T-cell (primary cell): ENCODE measurements around the gene CAMKK1. TPM values are rescaled to one million over a fixed set of nuclear protein-coding genes. Genes with fewer than 3 reads are reported as not detected.

Experiments used
- ATAC-seq, 4 experiments: fragments of 200-7000 bp in 3 of 4; fragments of 150-1000 bp in 1 of 4; cut with Tn5 transposase; replicated peaks in 1 of 4; 1 replicate in 3 of 4; 2 replicates in 1 of 4; pipeline ENCODE4 v1.10.0; 2021; ENCODE audit warnings: moderate library complexity in 3 of 4, mild to moderate bottlenecking in 2 of 4, moderate number of reproducible peaks in 1 of 4
- CTCF ChIA-PET, 2 donors: fragments of 300-600 bp; sonication (Branson Sonifier 250); formaldehyde crosslinking; loops; one replicate each; lab custom pipeline; 2022; ENCODE audit warnings: antibody characterized with exemption in 2 of 2; lab: Charles Lee
- POLR2A ChIA-PET, 2 donors: fragments of 300-600 bp; sonication (Branson Sonifier 250); formaldehyde crosslinking; loops; one replicate each; lab custom pipeline; 2022; ENCODE audit warnings: antibody characterized with exemption in 2 of 2; lab: Charles Lee
- DNase-seq, 35 experiments: peaks; one replicate each; pipeline versions ENCODE4 v3.0.0 to v3.0.0-alpha.2; 2013 to 2023
- H3K27ac ChIP-seq: one replicate; pipeline ENCODE4 v1.5.1; 2013; ENCODE audit warnings: low read length
- H3K27me3 ChIP-seq, 2 experiments: replicated peaks in 1 of 2; 1 replicate in 1 of 2; 2 replicates in 1 of 2; pipeline versions ENCODE4 v1.6.1 to v1.7.0; 2013; ENCODE audit warnings: low read length in 1 of 2, mixed read lengths in 1 of 2; ENCODE audit not compliant: control insufficient read depth in 2 of 2, insufficient read depth in 2 of 2; ENCODE audit errors: extremely low read depth in 1 of 2
- H3K36me3 ChIP-seq, 2 donors: 1 replicate in 1 of 2; 2 replicates in 1 of 2; pipeline versions ENCODE4 v1.6.1 to v1.7.0; 2013; ENCODE audit warnings: low read length in 1 of 2; ENCODE audit not compliant: control insufficient read depth in 2 of 2, insufficient read depth in 1 of 2; ENCODE audit errors: extremely low read depth in 1 of 2
- H3K4me1 ChIP-seq, 2 experiments: 1 replicate in 1 of 2; 2 replicates in 1 of 2; pipeline versions ENCODE4 v1.6.1 to v1.7.0; 2013; ENCODE audit warnings: low read length in 2 of 2, mixed read lengths in 1 of 2; ENCODE audit not compliant: insufficient read depth in 2 of 2, control insufficient read depth in 1 of 2; ENCODE audit errors: extremely low read depth in 1 of 2
- H3K4me3 ChIP-seq, 2 donors: 1 replicate in 1 of 2; 2 replicates in 1 of 2; pipeline versions ENCODE4 v1.5.1 to v1.7.0; 2013; ENCODE audit warnings: mild to moderate bottlenecking in 2 of 2, low read length in 1 of 2, moderate library complexity in 1 of 2; ENCODE audit not compliant: control insufficient read depth in 1 of 2; ENCODE audit errors: extremely low read depth in 1 of 2
- H3K9me3 ChIP-seq: 2 replicates; pipeline ENCODE4 v1.7.0; 2013
- H3K27ac Mint-ChIP-seq, 2 donors: one replicate each; pipeline ENCODE4 v1.8.0; 2020 to 2021; ENCODE audit warnings: mild to moderate bottlenecking in 2 of 2, mixed read lengths in 2 of 2
- H3K27me3 Mint-ChIP-seq, 2 donors: one replicate each; pipeline ENCODE4 v1.8.0; 2021 to 2022; ENCODE audit warnings: mixed read lengths in 2 of 2
- H3K36me3 Mint-ChIP-seq: one replicate; pipeline ENCODE4 v1.8.0; 2021; ENCODE audit warnings: mixed read lengths
- H3K4me1 Mint-ChIP-seq, 3 donors: one replicate each; pipeline ENCODE4 v1.8.0; 2020 to 2022; ENCODE audit warnings: mixed read lengths in 3 of 3, mild to moderate bottlenecking in 1 of 3
- H3K4me3 Mint-ChIP-seq, 3 donors: one replicate each; pipeline ENCODE4 v1.8.0; 2020 to 2022; ENCODE audit warnings: mild to moderate bottlenecking in 3 of 3, mixed read lengths in 3 of 3, moderate library complexity in 3 of 3
- H3K9me3 Mint-ChIP-seq, 3 donors: one replicate each; pipeline ENCODE4 v1.8.0; 2020 to 2022; ENCODE audit warnings: mixed read lengths in 3 of 3
- WGBS: methylation state at CpG from one replicate; pipeline ENCODE4 v1.1.5; 2013; ENCODE audit warnings: missing lambda C conversion rate; ENCODE audit not compliant: insufficient coverage; 5-methylcytosine and 5-hydroxymethylcytosine counted together
- total RNA-seq, 35 experiments: library from RNA in 6 of 35; stranded (reverse) in 6 of 35; fragments of 120-200 nt in 1 of 35; gene quantifications; one replicate each; pipeline versions ENCODE4 v1.2.1 to v1.2.4 and lab custom pipeline; 2013 to 2026

Gene CAMKK1
- total RNA-seq (10 to 100 TPM in 1 of 5 donors, 1 to 10 TPM in 4; 5.3 to 11.0 (median 6.0) TPM), total RNA-seq (lab: John Stamatoyannopoulos, UW) (6.7 to 21.1 (median 12.5) reads per million in 29 experiments)
- 3.2 TPM for total RNA-seq (2013)

- H3K4me3 ChIP-seq, result peak within 1 kb of the TSS; percentile 26 to 56
- Mint-ChIP-seq H3K4me1 (peaks cover 31 to 37% (median 33%) of the 10 kb centered on the region in 3 donors), H3K27me3 (no peaks in the 10 kb centered on the region), H3K27ac (peak within 1 kb of the TSS; percentile 83 to 89), H3K4me3 (peak within 1 kb of the TSS; percentile 71 to 84 (median 81)), H3K36me3 (no peaks in the 10 kb centered on the region), H3K9me3 (no peaks in the 10 kb centered on the region)
- ChIA-PET POLR2A (interaction anchor here in 1 of 2 donors (0.6 kb wide), 1 partner anchor 29 kb away, joined by 7 read pairs; no protein-coding TSS in a partner anchor), CTCF (interaction anchor here (0.6 kb wide), 2 partner anchors 52 to 73 kb away, joined by 3 to 7 read pairs; no protein-coding TSS in a partner anchor)
- DNase-seq, result peak; percentile 53 to 92 (median 77)
- H3K4me1 ChIP-seq, result peaks cover 8 to 33% of the 10 kb centered on the region in 2 experiments
- 2% methylated on average over 68 of the region's 75 CpGs for WGBS
- peak; percentile 80 to 88 (median 87) for ATAC-seq
- no peaks in the 10 kb centered on the region for H3K27me3 ChIP-seq
- no peaks in the 10 kb centered on the region for H3K9me3 ChIP-seq
- H3K27ac ChIP-seq, result peak within 1 kb of the TSS; percentile 55
- H3K36me3 ChIP-seq, result no peaks in the 10 kb centered on the region
Observed at GRCh38 chr17:3893003-3893719, at the start of gene CAMKK1. Gene CAMKK1 (minus strand): TSS chr17:3893053. CDS start chr17:3885687, 7,366 bp downstream.

DNA sequence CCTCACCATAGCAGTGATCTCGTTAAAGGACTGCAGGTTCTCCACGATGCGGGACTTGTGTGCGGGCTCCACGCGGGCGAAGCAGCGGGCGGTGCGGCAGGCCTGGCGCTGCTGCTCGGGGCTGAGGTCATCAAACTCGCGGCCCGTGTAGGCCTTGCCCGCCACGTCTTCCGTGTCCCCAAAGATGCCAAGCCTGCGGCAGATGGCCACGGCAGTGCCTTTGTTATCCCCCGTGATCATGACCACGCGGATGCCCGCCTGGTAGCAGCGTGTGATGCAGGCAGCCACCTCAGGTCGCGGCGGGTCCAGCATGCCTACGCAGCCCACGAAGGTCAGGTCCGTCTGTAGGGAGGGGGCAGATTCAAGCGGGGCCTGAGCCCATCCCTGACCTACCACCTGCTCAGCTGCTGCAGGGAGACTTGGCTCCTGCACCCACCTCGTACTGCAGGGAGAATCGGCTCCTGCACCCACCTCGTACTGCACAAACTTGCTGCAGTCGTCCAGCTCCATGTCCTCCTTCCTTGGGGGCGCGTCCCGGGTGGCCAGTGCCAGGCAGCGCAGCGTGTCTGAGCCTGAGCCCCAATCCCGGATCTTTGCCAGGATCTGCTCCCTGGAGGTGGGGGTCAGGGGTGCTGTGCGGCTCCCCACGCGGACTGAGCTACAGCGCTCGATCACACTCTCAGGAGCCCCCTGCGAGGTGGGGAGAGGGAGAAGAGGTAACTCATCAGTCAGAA is 48.3 kb upstream of the CAMKK1 start:
- 96% methylated on average over 27 of the region's 48 CpGs for WGBS
- H3K9me3 Mint-ChIP-seq, result no peaks in the 10 kb centered on the region
- H3K4me3 Mint-ChIP-seq, result no peak overlapping the region
- H3K36me3 Mint-ChIP-seq, result peaks cover 60% of the 10 kb centered on the region
- no peaks in the 10 kb centered on the region for H3K27me3 Mint-ChIP-seq
- peaks cover 0 to 11% (median 2%) of the 10 kb centered on the region in 3 donors for H3K4me1 Mint-ChIP-seq
- Histone ChIP-seq H3K36me3 (peaks cover 58 to 82% of the 10 kb centered on the region in 2 donors), H3K27me3 (no peaks in the 10 kb centered on the region), H3K27ac (no peak overlapping the region), H3K4me1 (peaks cover 0 to 4% of the 10 kb centered on the region in 2 experiments), H3K4me3 (no peak overlapping the region), H3K9me3 (no peaks in the 10 kb centered on the region)
- CTCF ChIA-PET, result no interaction called here
- POLR2A ChIA-PET, result no interaction called here
- no peak for ATAC-seq
- no peak overlapping the region for H3K27ac Mint-ChIP-seq
- DNase-seq, result no peak

- POLR2A ChIA-PET, result no interaction called here
- ATAC-seq (no peak), DNase-seq (no peak)
- Mint-ChIP-seq H3K9me3 (no peaks in the 10 kb centered on the region), H3K27me3 (no peaks in the 10 kb centered on the region), H3K4me3 (no peak overlapping the region), H3K36me3 (peaks cover 53% of the 10 kb centered on the region), H3K4me1 (peaks cover 0 to 5% (median 2%) of the 10 kb centered on the region in 3 donors), H3K27ac (no peak overlapping the region)
- H3K9me3 ChIP-seq, result no peaks in the 10 kb centered on the region
- H3K27me3 ChIP-seq, result no peaks in the 10 kb centered on the region
- no peak overlapping the region for H3K27ac ChIP-seq
- no peaks in the 10 kb centered on the region for H3K4me1 ChIP-seq
- no peak overlapping the region for H3K4me3 ChIP-seq
- 100% methylated on average over 6 of the region's 17 CpGs for WGBS
- H3K36me3 ChIP-seq, result peaks cover 47 to 76% of the 10 kb centered on the region in 2 donors
- CTCF ChIA-PET, result no interaction called here
Observed at GRCh38 chr17:3937359-3937758, 44.5 kb upstream of the CAMKK1 start.

- no peaks in the 10 kb centered on the region for H3K4me1 ChIP-seq
- peaks cover 53% of the 10 kb centered on the region for H3K36me3 Mint-ChIP-seq
- no peak for ATAC-seq
- no peak overlapping the region for H3K4me3 Mint-ChIP-seq
- H3K9me3 Mint-ChIP-seq, result no peaks in the 10 kb centered on the region
- H3K4me1 Mint-ChIP-seq, result peaks cover 0 to 5% (median 2%) of the 10 kb centered on the region in 3 donors
- H3K9me3 ChIP-seq, result no peaks in the 10 kb centered on the region
- no peak overlapping the region for H3K4me3 ChIP-seq
- peaks cover 32 to 68% of the 10 kb centered on the region in 2 donors for H3K36me3 ChIP-seq
- ChIA-PET POLR2A (interaction anchor here in 1 of 2 donors (0.7 kb wide), 1 partner anchor 47 kb away, joined by 4 read pairs; no protein-coding TSS in a partner anchor), CTCF (no interaction called here)
- H3K27me3 ChIP-seq, result no peaks in the 10 kb centered on the region
- H3K27ac Mint-ChIP-seq, result no peak overlapping the region
- no peak overlapping the region for H3K27ac ChIP-seq
- no peaks in the 10 kb centered on the region for H3K27me3 Mint-ChIP-seq
- no peak for DNase-seq
- 95% methylated on average over 8 of the region's 9 CpGs for WGBS
Observed at GRCh38 chr17:3935825-3936355, 43.0 kb upstream of the CAMKK1 start.

DNA sequence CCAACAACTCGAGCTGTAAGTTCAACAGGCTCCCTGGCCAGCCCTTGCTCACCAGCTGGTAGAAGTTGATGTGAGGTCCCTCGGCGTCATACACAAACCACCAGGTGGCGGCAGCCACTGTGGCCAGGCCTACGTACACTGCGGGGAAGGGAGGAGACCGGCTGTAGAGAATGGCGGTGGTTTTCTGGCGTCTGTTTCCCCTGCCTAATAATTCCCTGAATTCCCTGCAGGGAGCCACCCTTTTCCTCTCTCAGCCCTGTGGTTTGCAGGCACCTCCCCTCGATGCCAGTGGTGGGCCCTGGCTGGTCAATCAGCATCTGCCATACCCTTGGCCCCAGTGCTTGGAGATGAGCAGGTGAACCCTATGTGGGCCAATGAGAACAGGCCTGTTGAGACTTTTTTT is 42.3 kb upstream of the CAMKK1 start:
- H3K27ac Mint-ChIP-seq, result no peak overlapping the region
- ATAC-seq, result peak; percentile 52 to 79 (median 62)
- peaks cover 52% of the 10 kb centered on the region for H3K36me3 Mint-ChIP-seq
- Histone ChIP-seq H3K27ac (no peak overlapping the region), H3K27me3 (no peaks in the 10 kb centered on the region), H3K36me3 (peaks cover 28 to 70% of the 10 kb centered on the region in 2 donors), H3K4me1 (no peaks in the 10 kb centered on the region), H3K9me3 (no peaks in the 10 kb centered on the region), H3K4me3 (no peak overlapping the region)
- ChIA-PET POLR2A (interaction anchor here in 1 of 2 donors (0.7 kb wide), 1 partner anchor 47 kb away, joined by 4 read pairs; no protein-coding TSS in a partner anchor), CTCF (no interaction called here)
- 71% methylated on average over 9 of the region's 10 CpGs for WGBS
- H3K4me3 Mint-ChIP-seq, result no peak overlapping the region
- H3K27me3 Mint-ChIP-seq, result no peaks in the 10 kb centered on the region
- no peaks in the 10 kb centered on the region for H3K9me3 Mint-ChIP-seq
- H3K4me1 Mint-ChIP-seq, result peaks cover 0 to 5% (median 2%) of the 10 kb centered on the region in 3 donors
- peak in 23 of 35 experiments; percentile 13 to 57 (median 31) for DNase-seq

GRCh38 chr17:3929764-3930163 is 36.9 kb upstream of the CAMKK1 start:
- peaks cover 23 to 72% of the 10 kb centered on the region in 2 donors for H3K36me3 ChIP-seq
- ChIA-PET CTCF (no interaction called here), POLR2A (no interaction called here)
- H3K4me3 Mint-ChIP-seq, result no peak overlapping the region
- no peak overlapping the region for H3K4me3 ChIP-seq
- no peaks in the 10 kb centered on the region for H3K27me3 Mint-ChIP-seq
- H3K4me1 ChIP-seq, result no peaks in the 10 kb centered on the region
- H3K27me3 ChIP-seq, result no peaks in the 10 kb centered on the region
- no peak for DNase-seq
- no peaks in the 10 kb centered on the region for H3K9me3 ChIP-seq
- H3K27ac Mint-ChIP-seq, result no peak overlapping the region
- no peak for ATAC-seq
- H3K36me3 Mint-ChIP-seq, result peaks cover 26% of the 10 kb centered on the region
- H3K9me3 Mint-ChIP-seq, result no peaks in the 10 kb centered on the region
- peak overlapping the region; percentile 11 for H3K27ac ChIP-seq
- WGBS, result 100% methylated on average over 1 of the region's 1 CpG
- no peaks in the 10 kb centered on the region for H3K4me1 Mint-ChIP-seq
